Neural crest cell (in vitro differentiated cells): Measurements from ENCODE around the gene TIMMDC1. TPM values are rescaled to one million over a fixed set of nuclear protein-coding genes. Genes with fewer than 3 reads are reported as not detected.

Experiments
- DNase-seq: peaks from one replicate; pipeline ENCODE4 v3.0.0; 2021; ENCODE audit warnings: low read depth, mixed read lengths, low spot score
- H3K27ac Mint-ChIP-seq: one replicate; pipeline ENCODE4 v1.8.0; 2021; ENCODE audit warnings: mild to moderate bottlenecking, mixed read lengths; ENCODE audit not compliant: unreplicated experiment
- H3K27me3 Mint-ChIP-seq: 2 replicates; pipeline ENCODE4 v1.8.0; 2021; ENCODE audit warnings: low read depth, mild to moderate bottlenecking, mixed read lengths
- H3K36me3 Mint-ChIP-seq: 2 replicates; pipeline ENCODE4 v1.8.0; 2021; ENCODE audit warnings: low read depth, mild to moderate bottlenecking, mixed read lengths
- H3K4me1 Mint-ChIP-seq: 2 replicates; pipeline ENCODE4 v1.8.0; 2021; ENCODE audit warnings: mixed read lengths
- H3K4me3 Mint-ChIP-seq: one replicate; pipeline ENCODE4 v1.8.0; 2021; ENCODE audit warnings: mild to moderate bottlenecking, mixed read lengths
- H3K9me3 Mint-ChIP-seq: 2 replicates; pipeline ENCODE4 v1.8.0; 2021; ENCODE audit warnings: mixed read lengths
- CTCF ChIP-seq: fragments of 200-600 bp; sonication (generic); conservative IDR thresholded peaks from 2 replicates; pipeline ENCODE4 v1.5.0; 2021; ENCODE audit warnings: antibody characterized with exemption, mild to moderate bottlenecking
- total RNA-seq: library from RNA; stranded (reverse); gene quantifications from 2 replicates; pipeline ENCODE4 v1.2.1, GENCODE V29; 2021

Gene TIMMDC1
- total RNA-seq, 1 donor from 2014 or later = 94.2 TPM

GRCh38 chr3:119527714-119528113 lies 29.4 kb downstream of the TIMMDC1 start:
- no peaks in the 10 kb centered on the region for H3K4me1 Mint-ChIP-seq
- no peak for DNase-seq
- H3K4me3 Mint-ChIP-seq = no peak overlapping the region
- no peaks in the 10 kb centered on the region for H3K27me3 Mint-ChIP-seq
- TF ChIP-seq CTCF = no peak
- peaks cover 9% of the 10 kb centered on the region for H3K36me3 Mint-ChIP-seq
- H3K9me3 Mint-ChIP-seq = no peaks in the 10 kb centered on the region
- no peak overlapping the region for H3K27ac Mint-ChIP-seq

- no peaks in the 10 kb centered on the region for H3K9me3 Mint-ChIP-seq
- H3K4me3 Mint-ChIP-seq = no peak overlapping the region
- peaks cover 9% of the 10 kb centered on the region for H3K36me3 Mint-ChIP-seq
- TF ChIP-seq CTCF = no peak
- no peaks in the 10 kb centered on the region for H3K4me1 Mint-ChIP-seq
- H3K27ac Mint-ChIP-seq = no peak overlapping the region
- DNase-seq = no peak
- H3K27me3 Mint-ChIP-seq = no peaks in the 10 kb centered on the region
Observed at GRCh38 chr3:119529883-119530282, 31.5 kb downstream of the TIMMDC1 start.

- H3K4me1 Mint-ChIP-seq = no peaks in the 10 kb centered on the region
- no peak overlapping the region for H3K4me3 Mint-ChIP-seq
- no peak for DNase-seq
- H3K9me3 Mint-ChIP-seq = no peaks in the 10 kb centered on the region
- no peak for TF ChIP-seq CTCF
- no peak overlapping the region for H3K27ac Mint-ChIP-seq
- H3K27me3 Mint-ChIP-seq = no peaks in the 10 kb centered on the region
- H3K36me3 Mint-ChIP-seq = peaks cover 7% of the 10 kb centered on the region
Observed at GRCh38 chr3:119530456-119530855, 32.1 kb downstream of the TIMMDC1 start.

GRCh38 chr3:119531151-119531550 lies 32.8 kb downstream of the TIMMDC1 start:
- no peak for TF ChIP-seq CTCF
- H3K27ac Mint-ChIP-seq = no peak overlapping the region
- no peaks in the 10 kb centered on the region for H3K9me3 Mint-ChIP-seq
- H3K36me3 Mint-ChIP-seq = peaks cover 3% of the 10 kb centered on the region
- H3K4me1 Mint-ChIP-seq = no peaks in the 10 kb centered on the region
- H3K27me3 Mint-ChIP-seq = no peaks in the 10 kb centered on the region
- DNase-seq = no peak
- no peak overlapping the region for H3K4me3 Mint-ChIP-seq

- no peak for TF ChIP-seq CTCF
- no peak for DNase-seq
- Mint-ChIP-seq H3K27me3 (no peaks in the 10 kb centered on the region), H3K27ac (no peak overlapping the region), H3K9me3 (no peaks in the 10 kb centered on the region), H3K4me1 (no peaks in the 10 kb centered on the region), H3K36me3 (no peaks in the 10 kb centered on the region), H3K4me3 (no peak overlapping the region)
Observed at GRCh38 chr3:119534296-119534695, 35.9 kb downstream of the TIMMDC1 start.

GRCh38 chr3:119536757-119537156 lies 38.4 kb downstream of the TIMMDC1 start:
- H3K4me3 Mint-ChIP-seq = no peak overlapping the region
- no peaks in the 10 kb centered on the region for H3K9me3 Mint-ChIP-seq
- no peak for TF ChIP-seq CTCF
- DNase-seq = no peak
- H3K4me1 Mint-ChIP-seq = no peaks in the 10 kb centered on the region
- H3K27me3 Mint-ChIP-seq = no peaks in the 10 kb centered on the region
- no peaks in the 10 kb centered on the region for H3K36me3 Mint-ChIP-seq
- H3K27ac Mint-ChIP-seq = no peak overlapping the region
